GM21528 (cell line): ENCODE data around the gene CCDC43.
"Not testable (repeated sequence)": the region's sequence is repeated elsewhere in the genome, so short reads cannot be mapped to it uniquely, and the experiment has no call there.

Experiments used
- ATAC-seq: cut with Tn5 transposase; IDR thresholded peaks from one replicate; pipeline ENCODE4 v1.9.1; 2021; ENCODE audit warnings: mild to moderate bottlenecking, moderate library complexity; ENCODE audit not compliant: unreplicated experiment, low FRiP score

CCDC43 gene

DNA sequence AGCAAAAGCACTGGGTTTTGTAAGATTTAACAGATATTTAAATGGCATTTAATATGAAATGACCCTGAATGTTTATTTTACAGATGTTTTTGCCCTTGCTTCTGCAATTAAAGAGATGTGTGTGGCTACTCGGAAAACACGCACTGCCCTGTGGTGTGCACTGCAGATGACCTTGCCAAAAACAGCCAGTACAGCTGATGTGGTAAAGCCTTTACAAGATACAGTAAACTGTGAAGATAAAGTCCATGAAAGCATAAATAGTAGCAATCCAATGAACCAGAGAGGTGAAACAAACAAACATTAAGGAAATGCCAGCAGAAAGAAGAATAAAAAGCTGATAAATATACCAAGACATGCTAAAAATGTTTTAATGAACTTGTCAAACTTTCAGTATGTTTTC is 15.7 kb downstream of the CCDC43 start:
- ATAC-seq: no peak

- ATAC-seq: no peak
Measured at GRCh38 chr17:44672479-44673093, 17.0 kb downstream of the CCDC43 start.

DNA sequence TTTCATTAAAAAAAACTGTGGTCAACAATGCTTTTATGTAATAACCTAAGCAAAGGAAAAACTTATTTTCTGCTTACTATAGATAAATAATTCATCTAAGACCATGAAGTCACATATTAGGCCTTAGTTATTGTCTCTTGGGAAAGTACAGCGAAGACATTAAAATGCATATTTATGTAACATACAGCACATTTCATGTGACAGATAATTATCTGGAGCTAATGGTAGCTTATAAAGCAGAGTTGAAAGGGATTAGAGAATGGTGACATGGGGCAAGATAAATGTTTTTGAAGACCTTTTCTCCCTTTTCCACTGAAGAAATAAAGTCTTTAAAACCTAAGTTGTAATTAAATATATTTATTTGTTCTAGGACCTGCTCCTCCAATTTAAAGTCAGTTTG is 23.6 kb downstream of the CCDC43 start:
- ATAC-seq: no peak

GRCh38 chr17:44664867-44665266 is 24.7 kb downstream of the CCDC43 start:
- ATAC-seq: no peak

DNA sequence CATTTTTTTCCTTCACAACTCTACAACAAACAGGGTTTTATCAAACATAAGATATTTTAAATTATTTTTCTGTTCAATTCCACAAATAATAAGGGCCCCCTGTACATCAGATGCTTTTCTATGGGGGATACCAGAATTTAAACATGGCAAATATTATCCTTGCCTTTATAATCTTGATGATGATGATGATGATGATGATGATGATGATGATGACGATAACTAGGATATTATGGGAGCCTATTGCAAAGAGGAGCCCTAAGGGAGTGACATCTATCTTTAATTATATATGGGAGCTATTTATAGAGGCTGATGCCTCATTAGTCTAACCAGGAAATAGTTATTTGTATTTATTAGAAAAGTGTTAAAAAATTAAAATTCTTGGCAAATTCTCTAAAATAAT is 26.5 kb downstream of the CCDC43 start:
- no peak for ATAC-seq

GRCh38 chr17:44661835-44662234 is 27.7 kb downstream of the CCDC43 start:
- ATAC-seq: no peak

DNA sequence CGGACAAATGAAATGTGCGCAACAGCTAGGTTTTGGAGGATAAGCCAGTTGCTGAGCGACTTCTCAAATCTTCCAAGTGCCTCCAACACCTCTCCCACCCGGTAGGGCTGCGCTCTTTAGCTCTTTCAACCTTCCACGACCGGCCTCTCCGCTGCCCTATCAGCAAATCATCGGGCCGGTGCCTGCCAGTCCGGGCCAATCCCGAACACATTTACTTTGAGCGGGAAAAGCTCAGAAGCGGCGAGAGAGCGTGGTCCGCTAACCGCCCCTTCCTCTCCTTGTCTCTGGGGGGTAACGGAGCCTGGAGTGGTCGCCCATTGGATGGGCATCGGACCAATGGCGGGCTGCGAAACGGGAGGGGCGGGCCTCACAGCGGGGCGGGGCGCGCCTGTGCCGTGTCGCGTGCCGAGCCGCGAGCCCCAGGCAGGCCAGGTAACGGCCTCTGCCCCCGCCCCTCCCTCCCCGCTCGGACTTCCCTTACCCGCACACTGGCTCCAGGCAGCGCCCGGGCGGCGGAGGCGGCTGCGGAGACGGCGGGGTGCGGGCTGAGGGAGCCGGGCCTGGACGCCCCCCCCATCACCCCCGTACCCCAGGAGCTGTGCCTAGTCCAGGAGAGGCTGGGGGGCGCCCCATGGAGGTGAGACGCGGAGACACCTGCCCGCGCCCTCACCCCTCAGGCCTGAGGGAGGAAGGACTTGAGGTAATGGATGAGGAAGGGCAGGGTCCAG is 33.4 kb downstream of the CCDC43 start, which contains the start of gene MEIOC:
Gene MEIOC (plus strand): TSS at position 486 of the 728 bp plus-strand sequence. CDS start 146 bp downstream, at position 632.
- ATAC-seq: no peak

GRCh38 chr17:44653954-44654353 is 35.6 kb downstream of the CCDC43 start:
- no peak for ATAC-seq

- ATAC-seq: no peak
Measured at GRCh38 chr17:44653384-44653783, 36.2 kb downstream of the CCDC43 start.

DNA sequence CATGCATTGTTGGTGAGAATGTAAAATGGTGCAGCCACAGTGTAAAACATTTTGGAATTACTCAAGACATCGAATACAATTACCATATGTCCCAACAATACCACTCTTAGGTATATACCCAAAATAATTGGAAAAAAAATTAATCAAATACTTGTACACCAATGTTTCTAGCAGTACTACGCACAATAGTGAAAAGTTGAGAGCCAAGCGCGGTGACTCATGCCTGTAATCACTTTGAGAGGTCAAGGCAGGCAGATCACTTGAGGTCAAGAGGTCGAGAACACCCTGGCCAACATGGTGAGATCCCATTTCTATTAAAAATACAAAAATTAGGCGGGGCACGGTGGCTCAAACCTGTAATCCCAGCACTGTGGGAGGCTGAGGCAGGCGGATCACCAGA is 36.8 kb downstream of the CCDC43 start:
- no peak for ATAC-seq

DNA sequence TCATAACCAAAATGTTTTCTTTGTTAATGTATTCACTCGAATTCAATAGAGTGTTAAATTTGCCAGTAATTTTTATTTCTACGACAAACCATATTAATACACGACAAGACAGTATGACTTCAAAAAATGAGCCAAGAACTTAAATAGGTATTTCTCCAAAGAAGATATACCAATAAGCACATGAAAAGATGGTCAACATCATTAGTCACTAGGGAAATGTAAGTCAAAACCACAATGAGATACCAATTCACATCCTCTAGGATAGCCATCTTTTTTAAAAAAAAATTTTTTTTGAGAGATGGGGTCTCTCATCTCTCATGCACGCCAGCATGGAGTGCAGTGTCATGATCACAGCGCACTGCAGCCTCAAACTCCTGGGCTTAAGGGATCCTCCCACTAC is 38.3 kb downstream of the CCDC43 start:
- ATAC-seq: no peak

DNA sequence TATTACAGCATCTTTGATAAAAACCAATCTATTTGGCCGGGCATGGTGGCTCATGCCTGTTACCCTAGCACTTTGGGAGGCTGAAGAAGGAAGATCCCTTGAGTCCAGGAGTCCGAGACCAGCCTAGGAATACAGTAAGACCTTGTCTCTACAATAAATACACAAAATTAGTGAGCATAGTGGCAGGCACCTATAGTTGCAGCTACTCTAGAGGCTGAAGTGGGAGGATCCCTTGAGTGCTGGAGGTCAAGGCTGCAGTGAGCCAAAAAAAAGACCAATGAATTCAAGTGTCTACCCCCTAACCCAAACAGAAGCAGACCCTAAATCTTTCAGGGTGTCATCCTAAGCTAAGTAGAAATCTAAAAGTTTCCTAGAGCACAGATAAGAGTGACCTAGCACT is 40.6 kb downstream of the CCDC43 start:
- no peak for ATAC-seq

DNA sequence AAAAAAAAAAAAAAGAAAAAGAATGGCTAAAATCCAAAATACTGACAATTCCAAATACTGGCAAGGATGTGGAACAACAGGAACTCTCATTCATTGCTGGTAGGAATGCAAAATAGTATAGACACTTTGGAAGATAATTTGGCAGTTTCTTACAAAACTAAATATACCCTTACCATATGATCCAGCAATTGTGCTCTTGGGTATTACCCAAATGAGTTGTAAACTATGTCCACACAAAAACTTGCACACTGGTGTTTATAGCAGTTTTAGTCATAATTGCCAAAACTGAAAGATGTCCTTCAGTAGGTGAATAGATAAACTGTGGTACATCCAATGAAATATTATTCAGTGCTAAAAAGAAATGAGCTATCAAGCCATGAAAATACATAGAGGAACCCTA is 41.8 kb downstream of the CCDC43 start:
- ATAC-seq: no peak

GRCh38 chr17:44646280-44646679 is 43.3 kb downstream of the CCDC43 start:
- ATAC-seq: no peak

DNA sequence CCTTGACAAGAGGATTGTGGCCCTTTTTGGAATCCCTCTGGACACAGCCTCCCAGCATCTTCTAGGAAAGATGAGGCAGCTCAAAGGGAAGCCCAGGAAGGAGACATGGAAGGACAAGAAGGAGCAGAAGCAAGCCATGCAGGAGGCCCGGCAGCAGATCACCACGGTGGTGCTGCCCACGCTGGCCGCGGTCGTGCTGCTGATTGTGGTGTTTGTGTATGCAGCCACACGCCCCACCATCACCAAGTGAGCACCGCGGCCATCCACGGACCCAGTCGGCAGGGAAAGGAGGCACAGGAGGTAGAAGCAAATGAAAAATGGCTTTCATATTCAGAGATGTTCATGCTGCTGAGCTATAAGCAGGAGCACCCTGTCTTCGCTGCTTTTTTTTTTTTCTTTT is 44.2 kb downstream of the CCDC43 start:
- no peak for ATAC-seq

DNA sequence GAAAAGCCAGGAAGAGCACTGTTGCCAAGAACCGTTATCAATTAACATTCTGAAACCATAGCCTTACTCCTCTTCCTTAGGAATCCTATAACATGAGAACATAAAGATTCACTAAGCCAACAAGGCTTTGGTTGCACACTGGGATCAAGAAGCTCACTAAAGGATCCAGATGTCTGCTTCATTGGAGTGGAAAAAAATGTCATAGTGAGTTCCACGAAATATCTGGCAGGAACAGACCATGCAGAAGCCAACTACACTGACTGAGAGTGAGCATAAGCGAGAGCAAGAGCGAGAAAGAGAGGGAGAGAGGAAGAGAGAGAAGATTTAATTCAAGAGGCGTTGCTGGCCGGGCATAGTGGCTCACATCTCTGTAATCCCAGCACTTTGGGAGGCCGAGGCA is 46.7 kb downstream of the CCDC43 start:
- no peak for ATAC-seq

DNA sequence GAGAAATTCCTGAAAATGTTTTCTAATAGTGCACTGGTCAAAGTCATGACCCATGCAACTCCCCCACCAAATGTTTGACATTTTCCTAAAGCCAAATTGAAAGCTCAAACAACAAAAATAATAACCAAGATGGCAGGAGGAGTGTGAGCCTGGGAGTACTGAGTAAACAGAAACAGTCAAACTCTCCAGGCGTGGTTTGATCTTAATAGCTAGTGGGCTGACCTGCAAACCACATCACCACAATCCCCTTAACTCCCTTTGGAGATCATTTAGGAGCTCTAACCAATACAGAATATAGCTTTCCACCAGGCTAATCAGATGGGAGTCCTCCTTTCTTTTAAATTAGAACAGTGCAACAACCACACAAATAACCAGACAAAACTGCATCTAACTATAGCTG is 52.5 kb downstream of the CCDC43 start:
- ATAC-seq: no peak

DNA sequence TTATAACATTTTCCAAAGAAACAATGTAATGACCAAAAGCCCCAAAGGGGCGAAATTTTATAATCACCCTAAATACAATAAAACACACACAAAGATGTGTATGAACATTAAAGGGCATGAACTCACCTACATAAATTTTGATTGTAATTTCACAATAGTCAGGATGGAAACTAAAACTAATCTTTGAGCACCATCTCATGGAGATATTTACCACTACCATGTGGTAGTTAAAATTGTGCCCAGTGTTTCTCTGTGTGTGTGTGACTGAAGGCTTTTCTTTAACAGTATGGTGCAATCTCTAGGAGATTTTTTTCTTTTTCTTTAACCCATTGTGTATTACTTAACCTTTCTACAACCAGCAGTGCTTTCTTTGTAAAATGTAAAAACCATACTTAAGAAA is 53.0 kb downstream of the CCDC43 start:
- ATAC-seq: no peak

DNA sequence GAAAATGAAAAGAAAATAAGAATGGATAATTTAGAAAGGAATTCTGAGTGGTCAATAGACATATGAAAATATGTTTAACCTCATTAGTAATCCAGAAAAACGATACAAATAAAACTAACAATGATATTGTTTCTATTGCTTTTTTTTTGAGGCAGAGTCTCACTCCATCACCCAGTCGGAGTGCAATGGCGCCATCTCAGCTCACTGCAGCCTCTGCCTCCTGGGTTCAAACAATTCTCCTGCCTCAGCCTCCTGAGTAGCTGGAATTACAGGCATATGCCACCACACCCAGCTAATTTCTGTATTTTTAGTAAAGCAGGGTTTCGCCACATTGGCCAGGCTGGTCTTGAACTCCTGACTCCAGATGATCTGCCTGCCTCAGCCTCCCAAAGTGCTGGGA is 55.2 kb downstream of the CCDC43 start:
- ATAC-seq: not testable (repeated sequence)

GRCh38 chr17:44633998-44634397 is 55.6 kb downstream of the CCDC43 start:
- ATAC-seq: no peak

DNA sequence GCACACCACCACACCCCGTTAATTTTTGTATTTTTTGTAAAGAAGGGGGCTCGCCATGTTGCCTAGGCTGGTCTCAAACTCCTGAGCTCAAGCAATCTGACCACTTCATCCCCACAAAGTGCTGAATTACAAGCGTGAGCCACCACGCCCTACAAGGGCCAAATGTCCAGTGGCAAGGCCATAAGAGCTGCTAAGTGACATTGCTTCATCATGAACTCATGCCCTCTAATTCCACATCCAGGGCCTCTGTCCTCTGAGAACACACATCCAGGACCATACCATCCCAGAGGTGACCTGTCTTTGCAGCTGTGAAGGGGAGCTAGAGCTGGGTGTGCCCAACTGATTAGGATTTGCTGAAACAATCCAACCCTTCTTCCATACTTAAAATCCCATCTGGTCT is 58.9 kb downstream of the CCDC43 start:
- no peak for ATAC-seq

DNA sequence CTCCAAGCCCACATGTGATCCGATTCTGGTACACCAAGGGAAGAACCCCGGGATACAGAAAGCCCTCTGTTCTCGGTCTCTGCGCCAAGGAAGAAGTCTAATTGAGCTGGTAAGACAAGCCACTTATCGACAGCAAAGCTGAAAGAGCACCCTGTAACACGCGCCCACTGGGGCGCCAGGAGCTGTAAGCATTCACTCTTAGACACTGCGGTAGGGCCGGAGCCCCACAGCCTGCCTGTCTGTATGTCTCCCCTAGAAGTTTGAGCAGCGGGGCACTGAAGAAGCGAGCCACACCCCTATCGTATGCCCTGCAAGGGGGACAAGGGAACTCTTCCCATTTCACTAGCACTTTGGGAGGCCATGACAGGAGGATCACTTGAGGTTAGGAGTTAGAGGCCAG is 60.3 kb downstream of the CCDC43 start:
- ATAC-seq: no peak
